SU-DHL-6 (cell line): Measurements from ENCODE around the gene CA5A.

Source experiments
- H2AFZ ChIP-seq: fragments of 200-600 bp; sonication (generic); 2 replicates; pipeline ENCODE4 v1.6.1; 2014; ENCODE audit warnings: low read depth, mild to moderate bottlenecking, moderate library complexity, mixed read lengths, antibody characterized with exemption, low read length; ENCODE audit not compliant: severe bottlenecking
- H3F3A ChIP-seq: fragments of 200-600 bp; shearing (Covaris generic); 2 replicates; pipeline ENCODE4 v1.6.0; 2016; ENCODE audit warnings: antibody characterized with exemption, mild to moderate bottlenecking; ENCODE audit not compliant: insufficient read depth
- H3K27ac ChIP-seq: fragments of 200-600 bp; sonication (generic); 2 replicates; pipeline ENCODE4 v1.5.1; 2016; ENCODE audit warnings: low read depth, mild to moderate bottlenecking, low read length, moderate library complexity, mixed read lengths
- H3K27me3 ChIP-seq: fragments of 200-600 bp; sonication (generic), shearing (Covaris generic); 2 replicates; pipeline ENCODE4 v1.6.0; 2014; ENCODE audit warnings: mild to moderate bottlenecking, low read length
- H3K36me3 ChIP-seq: fragments of 200-600 bp; sonication (generic); 2 replicates; pipeline ENCODE4 v1.6.1; 2014; ENCODE audit warnings: mild to moderate bottlenecking, low read length, mixed read lengths
- H3K4me2 ChIP-seq: fragments of 300-600, 200-600 bp; shearing (Covaris generic), sonication (generic); 2 replicates; pipeline ENCODE4 v1.6.0; 2014; ENCODE audit warnings: low read length, low read depth, mild to moderate bottlenecking; ENCODE audit not compliant: poor library complexity, severe bottlenecking
- H3K4me3 ChIP-seq: fragments of 200-600 bp; sonication (generic); 2 replicates; pipeline ENCODE4 v1.5.1; 2014; ENCODE audit warnings: antibody characterized with exemption, low read length, mild to moderate bottlenecking, mixed read lengths; ENCODE audit not compliant: insufficient read depth, poor library complexity, severe bottlenecking
- H3K79me2 ChIP-seq: fragments of 200-600 bp; sonication (generic); 2 replicates; pipeline ENCODE4 v1.6.1; 2014; ENCODE audit warnings: mild to moderate bottlenecking, low read length, moderate library complexity; ENCODE audit not compliant: insufficient read depth
- H3K9ac ChIP-seq: fragments of 200-600 bp; sonication (generic); 2 replicates; pipeline ENCODE4 v1.7.0; 2014; ENCODE audit warnings: mild to moderate bottlenecking, low read length
- H3K9me2 ChIP-seq: fragments of 200-600 bp; sonication (generic); replicated peaks from 2 replicates; pipeline ENCODE4 v1.6.1; 2014; ENCODE audit warnings: low read length; ENCODE audit not compliant: insufficient read depth
- H3K9me3 ChIP-seq: fragments of 200-600 bp; sonication (generic); 2 replicates; pipeline ENCODE4 v1.6.1; 2014; ENCODE audit warnings: low read length, mixed read lengths; ENCODE audit not compliant: insufficient read depth
- H4K20me1 ChIP-seq: fragments of 200-600 bp; sonication (generic); 2 replicates; pipeline ENCODE4 v1.6.1; 2014; ENCODE audit warnings: low read depth, mild to moderate bottlenecking, antibody characterized with exemption, low read length, moderate library complexity, mixed read lengths
- EZH2phosphoT487 ChIP-seq: fragments of 200-600 bp; sonication (generic), shearing (Covaris generic); conservative IDR thresholded peaks from 2 replicates; pipeline ENCODE4 v1.6.1; 2018; ENCODE audit warnings: mild to moderate bottlenecking, antibody characterized with exemption, low read length, moderate library complexity, mixed read lengths
- TF ChIP-seq, protein P1 (sequence below): fragments of 200-600 bp; sonication (generic); IDR thresholded peaks from one replicate; pipeline ENCODE4 v1.5.1; 2017; ENCODE audit warnings: antibody characterized with exemption, mild to moderate bottlenecking, low read length, moderate library complexity; ENCODE audit not compliant: insufficient read depth, poor library complexity, severe bottlenecking

The CA5A gene

DNA sequence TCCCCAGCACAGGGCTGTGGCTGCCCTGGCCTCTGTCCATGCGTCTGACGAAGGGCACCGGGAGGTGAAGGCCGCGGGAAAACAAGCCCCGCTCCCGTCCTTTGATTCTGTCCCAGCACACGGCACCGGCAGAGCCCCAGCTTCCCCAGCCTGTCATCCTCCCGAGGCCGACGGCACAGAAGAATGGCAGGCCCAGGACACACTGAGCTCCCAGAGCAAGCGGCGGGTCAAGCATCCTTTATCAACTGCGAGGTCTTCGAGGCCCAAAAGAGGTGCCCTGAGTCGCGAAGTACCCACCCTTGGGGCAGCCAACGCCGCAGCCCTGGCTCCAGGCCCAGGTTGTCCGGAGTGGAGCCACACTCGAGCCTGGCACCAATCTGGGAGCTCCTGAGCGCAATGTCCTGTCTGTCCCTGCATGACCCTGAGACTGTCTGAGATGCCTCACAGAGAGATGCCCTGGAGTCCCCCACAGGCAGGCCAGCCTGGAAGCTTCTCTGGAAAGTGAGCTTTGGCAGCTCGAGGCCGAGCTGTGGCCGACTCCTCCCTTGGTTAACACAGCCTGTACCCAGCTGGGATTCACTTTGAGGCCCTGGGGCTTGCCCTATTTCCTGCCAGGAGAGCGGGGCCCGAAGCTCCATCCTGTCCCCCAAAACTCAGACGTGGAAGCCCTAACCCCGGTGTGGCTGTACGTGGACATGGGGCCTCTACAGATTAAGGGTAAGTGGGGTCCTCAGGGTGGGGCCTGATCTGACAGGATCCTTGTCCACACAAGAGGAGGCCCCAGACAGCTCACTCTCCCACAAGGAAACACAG is 90.3 kb downstream of the CA5A start:
- Histone ChIP-seq H3K9ac (no peak overlapping the region), H3K79me2 (peaks cover 92% of the 10 kb centered on the region), H3K36me3 (peaks cover 8% of the 10 kb centered on the region; the same call in 1 of the 2 replicates), H4K20me1 (peaks cover 6% of the 10 kb centered on the region; the same call in 1 of the 2 replicates), H3K4me2 (no peak overlapping the region), H3K4me3 (no peak overlapping the region), H3K9me2 (no peaks in the 10 kb centered on the region), H2AFZ (no peak overlapping the region), H3K9me3 (no peaks in the 10 kb centered on the region), H3F3A (no peaks in the 10 kb centered on the region), H3K27ac (no peak overlapping the region), H3K27me3 (no peaks in the 10 kb centered on the region)
- TF ChIP-seq, protein P1, sequence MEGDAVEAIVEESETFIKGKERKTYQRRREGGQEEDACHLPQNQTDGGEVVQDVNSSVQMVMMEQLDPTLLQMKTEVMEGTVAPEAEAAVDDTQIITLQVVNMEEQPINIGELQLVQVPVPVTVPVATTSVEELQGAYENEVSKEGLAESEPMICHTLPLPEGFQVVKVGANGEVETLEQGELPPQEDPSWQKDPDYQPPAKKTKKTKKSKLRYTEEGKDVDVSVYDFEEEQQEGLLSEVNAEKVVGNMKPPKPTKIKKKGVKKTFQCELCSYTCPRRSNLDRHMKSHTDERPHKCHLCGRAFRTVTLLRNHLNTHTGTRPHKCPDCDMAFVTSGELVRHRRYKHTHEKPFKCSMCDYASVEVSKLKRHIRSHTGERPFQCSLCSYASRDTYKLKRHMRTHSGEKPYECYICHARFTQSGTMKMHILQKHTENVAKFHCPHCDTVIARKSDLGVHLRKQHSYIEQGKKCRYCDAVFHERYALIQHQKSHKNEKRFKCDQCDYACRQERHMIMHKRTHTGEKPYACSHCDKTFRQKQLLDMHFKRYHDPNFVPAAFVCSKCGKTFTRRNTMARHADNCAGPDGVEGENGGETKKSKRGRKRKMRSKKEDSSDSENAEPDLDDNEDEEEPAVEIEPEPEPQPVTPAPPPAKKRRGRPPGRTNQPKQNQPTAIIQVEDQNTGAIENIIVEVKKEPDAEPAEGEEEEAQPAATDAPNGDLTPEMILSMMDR: no peak
- TF ChIP-seq EZH2phosphoT487: no peak

DNA sequence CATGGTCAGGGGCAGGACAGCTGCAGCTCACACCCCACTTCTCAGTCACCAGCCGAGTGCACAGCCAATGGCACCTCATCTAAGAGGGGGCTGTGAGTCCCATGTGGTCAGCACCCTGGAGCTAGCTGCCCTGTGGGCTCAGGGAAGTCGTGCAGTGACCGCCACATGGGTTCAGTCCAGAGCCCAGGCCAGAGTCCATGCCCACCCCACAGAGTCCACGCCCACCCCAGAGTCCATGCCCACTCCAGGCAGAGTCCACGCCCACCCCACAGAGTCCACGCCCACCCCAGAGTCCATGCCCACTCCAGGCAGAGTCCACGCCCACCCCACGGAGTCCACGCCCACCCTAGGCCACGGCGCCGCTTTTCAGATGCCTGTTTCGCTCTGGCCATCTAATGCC is 91.1 kb downstream of the CA5A start:
- Histone ChIP-seq H3K36me3 (peaks cover 10% of the 10 kb centered on the region), H3K9me3 (no peaks in the 10 kb centered on the region), H4K20me1 (peaks cover 6% of the 10 kb centered on the region; the same call in 1 of the 2 replicates), H3K27me3 (no peaks in the 10 kb centered on the region), H3K79me2 (peaks cover 88% of the 10 kb centered on the region), H3K9me2 (no peaks in the 10 kb centered on the region), H3K27ac (no peak overlapping the region), H2AFZ (no peak overlapping the region), H3K4me3 (no peak overlapping the region), H3K9ac (no peak overlapping the region), H3K4me2 (no peak overlapping the region), H3F3A (no peaks in the 10 kb centered on the region)
- TF ChIP-seq, protein P1: no peak
- TF ChIP-seq EZH2phosphoT487: no peak

DNA sequence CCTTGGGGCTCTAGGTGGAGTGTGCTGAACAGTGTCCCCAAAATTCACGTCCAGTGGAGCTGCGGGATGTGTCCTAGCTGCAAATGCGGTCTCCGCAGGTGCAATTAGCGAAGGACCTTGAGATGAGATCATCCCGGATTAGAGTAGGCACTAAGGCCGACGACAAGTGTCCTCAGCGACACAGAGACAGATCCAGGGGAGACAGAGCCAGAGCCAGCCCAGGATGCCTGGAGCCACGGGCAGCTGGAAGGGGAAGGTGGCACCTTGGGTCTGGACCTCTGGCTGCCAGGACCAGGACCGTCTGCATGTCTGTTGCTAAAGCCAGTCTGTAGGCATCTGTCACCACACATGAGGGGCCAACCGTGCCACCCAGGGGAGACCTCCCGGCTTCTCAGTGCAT is 91.5 kb downstream of the CA5A start:
- no peak overlapping the region for H3K4me3 ChIP-seq
- TF ChIP-seq, protein P1: no peak
- TF ChIP-seq EZH2phosphoT487: no peak
- H2AFZ ChIP-seq: no peak overlapping the region
- peaks cover 14% of the 10 kb centered on the region for H3K36me3 ChIP-seq
- no peaks in the 10 kb centered on the region for H3K9me2 ChIP-seq
- no peak overlapping the region for H3K27ac ChIP-seq
- no peaks in the 10 kb centered on the region for H3K27me3 ChIP-seq
- no peak overlapping the region for H3K4me2 ChIP-seq
- H3K9me3 ChIP-seq: no peaks in the 10 kb centered on the region
- no peaks in the 10 kb centered on the region for H3F3A ChIP-seq
- H3K9ac ChIP-seq: no peak overlapping the region
- H4K20me1 ChIP-seq: peaks cover 6% of the 10 kb centered on the region; the same call in 1 of the 2 replicates
- peaks cover 84% of the 10 kb centered on the region for H3K79me2 ChIP-seq
